ENCODE data around the gene HDAC6. TPM values are rescaled to one million over a fixed set of nuclear protein-coding genes. Genes with fewer than 3 reads are reported as not detected.

HDAC6 gene
- total and polyA plus RNA-seq, 2 donors (not counting 3 experiments of a cell fraction or from before 2014, with no cell fraction given) = 43.7 to 58.4 TPM

DNA sequence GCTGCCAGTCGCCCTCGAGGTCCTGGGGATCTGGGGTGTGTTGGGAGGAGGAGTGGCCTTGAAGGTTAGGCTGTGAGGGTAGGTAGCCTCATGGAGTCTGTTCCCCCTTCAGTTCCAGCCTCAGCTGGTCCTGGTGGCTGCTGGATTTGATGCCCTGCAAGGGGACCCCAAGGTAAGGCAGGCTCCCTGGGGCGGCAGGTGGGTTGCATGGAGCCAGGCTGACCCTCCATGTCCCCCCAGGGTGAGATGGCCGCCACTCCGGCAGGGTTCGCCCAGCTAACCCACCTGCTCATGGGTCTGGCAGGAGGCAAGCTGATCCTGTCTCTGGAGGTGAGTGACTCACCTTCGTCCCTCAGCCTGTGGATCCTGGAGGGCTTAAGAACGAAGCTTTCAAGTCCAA, 12.9 kb downstream of the HDAC6 start:
- no peak overlapping the region for H3K9ac ChIP-seq (replicated peaks; ENCODE audit: extremely low read depth, insufficient read depth, low read length)
- CTCF ChIA-PET = no interaction called here
- H3K79me2 ChIP-seq (ENCODE audit: control insufficient read depth, insufficient read depth, low read length) = no peaks in the 10 kb centered on the region
- intact Hi-C loops (cut with micrococcal nuclease) = no loop called here
- H3K4me1 ChIP-seq (ENCODE audit: control insufficient read depth, extremely low read depth, insufficient read depth, low read length) = no peaks in the 10 kb centered on the region
- H3K4me2 ChIP-seq (ENCODE audit: insufficient read depth, low read length) = no peak overlapping the region
- no peaks in the 10 kb centered on the region for H3K9me3 ChIP-seq (replicated peaks; ENCODE audit: control insufficient read depth, insufficient read depth, low read length)
- POLR2A ChIA-PET = no interaction called here
- DNase-seq (ENCODE audit: low read depth, low spot score) = no peak
- no peaks in the 10 kb centered on the region for H3K9me1 ChIP-seq (replicated peaks; ENCODE audit: control insufficient read depth, extremely low read depth, insufficient read depth, low read length)
- dilution Hi-C loops (cut with MboI; ENCODE audit: extremely low pct_ligation_motif_present, low sequenced_read_pairs) = no loop called here
- peaks cover 0 to 2% of the 10 kb centered on the region in 2 experiments for H3K36me3 ChIP-seq (ENCODE audit: control insufficient read depth in 2 of 2, extremely low read depth in 1 of 2, insufficient read depth in 2 of 2, low read length in 2 of 2)
- FAIRE-seq = no peak
- no peak overlapping the region for H3K27ac ChIP-seq (ENCODE audit: insufficient read depth, low read depth, low read length)
- no peak overlapping the region for H2AFZ ChIP-seq (ENCODE audit: low read depth, low read length)
- TF ChIP-seq POLR2A (IDR thresholded peaks at IDR 0.05; ENCODE audit: low read depth, low read length) (no peak), GATA2 (IDR thresholded peaks at IDR 0.05; ENCODE audit: insufficient read depth, insufficient read length, low read depth, low read length) (no peak), POLR2AphosphoS5 (IDR thresholded peaks at IDR 0.05; ENCODE audit: insufficient read depth, low read depth, low read length) (no peak), MYC (IDR thresholded peaks at IDR 0.05; ENCODE audit: low read depth, low read length) (no peak), EZH2 (IDR thresholded peaks at IDR 0.05; ENCODE audit: borderline replicate concordance, low read depth, low read length, severe bottlenecking) (no peak), JUN (IDR thresholded peaks at IDR 0.05; ENCODE audit: borderline replicate concordance, insufficient read depth, insufficient read length, low read depth) (no peak), FOS (IDR thresholded peaks at IDR 0.05; ENCODE audit: borderline replicate concordance, insufficient read depth, low read length) (no peak)
- TF ChIP-seq, protein P1, sequence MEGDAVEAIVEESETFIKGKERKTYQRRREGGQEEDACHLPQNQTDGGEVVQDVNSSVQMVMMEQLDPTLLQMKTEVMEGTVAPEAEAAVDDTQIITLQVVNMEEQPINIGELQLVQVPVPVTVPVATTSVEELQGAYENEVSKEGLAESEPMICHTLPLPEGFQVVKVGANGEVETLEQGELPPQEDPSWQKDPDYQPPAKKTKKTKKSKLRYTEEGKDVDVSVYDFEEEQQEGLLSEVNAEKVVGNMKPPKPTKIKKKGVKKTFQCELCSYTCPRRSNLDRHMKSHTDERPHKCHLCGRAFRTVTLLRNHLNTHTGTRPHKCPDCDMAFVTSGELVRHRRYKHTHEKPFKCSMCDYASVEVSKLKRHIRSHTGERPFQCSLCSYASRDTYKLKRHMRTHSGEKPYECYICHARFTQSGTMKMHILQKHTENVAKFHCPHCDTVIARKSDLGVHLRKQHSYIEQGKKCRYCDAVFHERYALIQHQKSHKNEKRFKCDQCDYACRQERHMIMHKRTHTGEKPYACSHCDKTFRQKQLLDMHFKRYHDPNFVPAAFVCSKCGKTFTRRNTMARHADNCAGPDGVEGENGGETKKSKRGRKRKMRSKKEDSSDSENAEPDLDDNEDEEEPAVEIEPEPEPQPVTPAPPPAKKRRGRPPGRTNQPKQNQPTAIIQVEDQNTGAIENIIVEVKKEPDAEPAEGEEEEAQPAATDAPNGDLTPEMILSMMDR (IDR thresholded peaks at IDR 0.05; ENCODE audit: extremely low read depth in 1 of 2, insufficient read depth in 1 of 2, low read depth in 1 of 2, low read length in 2 of 2) = no peak
- TF ChIP-seq, protein P2, sequence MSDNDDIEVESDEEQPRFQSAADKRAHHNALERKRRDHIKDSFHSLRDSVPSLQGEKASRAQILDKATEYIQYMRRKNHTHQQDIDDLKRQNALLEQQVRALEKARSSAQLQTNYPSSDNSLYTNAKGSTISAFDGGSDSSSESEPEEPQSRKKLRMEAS (IDR thresholded peaks at IDR 0.05; ENCODE audit: insufficient read depth, insufficient read length) = no peak
- no peaks in the 10 kb centered on the region for H3K27me3 ChIP-seq (ENCODE audit: control insufficient read depth in 2 of 2, insufficient read depth in 2 of 2, low read length in 2 of 2)
- no peaks in the 10 kb centered on the region for H4K20me1 ChIP-seq (replicated peaks; ENCODE audit: control insufficient read depth, extremely low read depth, insufficient read depth, low read length)
- no TSS peak for BruUV-seq (replicated peaks)
- H3K4me3 ChIP-seq (replicated peaks in 1 of 3; ENCODE audit: insufficient read depth in 1 of 3, low read depth in 1 of 3, low read length in 3 of 3) = no peak overlapping the region
